GM10266 (cell line): ENCODE data around the gene DICER1.

Source experiments
- DNase-seq: peaks from one replicate; pipeline ENCODE4 v3.0.0; 2012; ENCODE audit errors: extremely low spot score
- CTCF ChIP-seq: IDR thresholded peaks from 2 replicates; pipeline ENCODE4 v1.5.1; 2012; ENCODE audit warnings: mild to moderate bottlenecking, low read depth; ENCODE audit not compliant: control insufficient read depth, insufficient read depth; ENCODE audit errors: missing control alignments

DICER1 gene

GRCh38 chr14:95046711-95047681 is 110.3 kb downstream of the DICER1 start:
- no peak for DNase-seq
- no peak for TF ChIP-seq CTCF

- DNase-seq, result no peak
Observed at GRCh38 chr14:95045836-95046430, 111.4 kb downstream of the DICER1 start.

GRCh38 chr14:95045106-95045701 is 112.1 kb downstream of the DICER1 start:
- no peak for TF ChIP-seq CTCF
- DNase-seq, result no peak

More at GRCh38 chr14:95045836-95046430, 111.4 kb downstream of the DICER1 start:
- no peak for TF ChIP-seq CTCF

GRCh38 chr14:95044463-95045105 is 112.7 kb downstream of the DICER1 start:
- DNase-seq, result no peak
- TF ChIP-seq CTCF, result no peak

- no peak for TF ChIP-seq CTCF
Observed at GRCh38 chr14:95043732-95044462, 113.4 kb downstream of the DICER1 start.

GRCh38 chr14:95043314-95043713 is 114.0 kb downstream of the DICER1 start:
- TF ChIP-seq CTCF, result no peak

More at GRCh38 chr14:95043732-95044462, 113.4 kb downstream of the DICER1 start:
- no peak for DNase-seq

More at GRCh38 chr14:95043314-95043713, 114.0 kb downstream of the DICER1 start:
- DNase-seq, result no peak
